GM23248 (cell line): Measurements from ENCODE around the gene SFMBT2.

Experiments
- EZH2 ChIP-seq: fragments of 200-600 bp; sonication (generic); IDR thresholded peaks from 2 replicates; pipeline ENCODE4 v1.6.1; 2018; ENCODE audit warnings: antibody characterized with exemption, mild to moderate bottlenecking; ENCODE audit not compliant: insufficient read depth, poor library complexity, severe bottlenecking
- EZH2phosphoT487 ChIP-seq: fragments of 200-600 bp; sonication (generic); IDR thresholded peaks from 2 replicates; pipeline ENCODE4 v1.6.1; 2018; ENCODE audit warnings: antibody characterized with exemption, moderate library complexity, mild to moderate bottlenecking, low read depth; ENCODE audit not compliant: insufficient read depth

DNA sequence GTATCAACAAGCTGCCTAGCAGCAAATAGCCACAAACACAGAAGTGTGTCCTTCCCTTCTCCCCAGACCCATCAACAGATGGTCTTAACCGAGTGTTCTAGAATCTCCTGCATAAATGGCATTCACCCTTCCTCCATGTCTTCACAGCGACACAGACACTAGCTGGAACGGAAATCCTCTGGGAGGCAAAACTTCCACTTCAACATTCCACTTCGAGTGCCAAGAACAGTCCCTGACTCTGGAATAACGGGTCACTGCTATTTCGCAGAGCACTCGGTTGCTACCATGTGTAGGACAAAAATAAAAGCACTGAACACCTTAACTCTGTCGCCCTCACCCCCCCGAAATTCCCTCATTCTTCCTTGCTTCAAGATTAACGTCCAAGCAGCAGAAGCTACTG, 65.1 kb downstream of the SFMBT2 start:
- TF ChIP-seq EZH2 (no peak), EZH2phosphoT487 (no peak)
